ENCODE data around the gene CELF2.

DNA sequence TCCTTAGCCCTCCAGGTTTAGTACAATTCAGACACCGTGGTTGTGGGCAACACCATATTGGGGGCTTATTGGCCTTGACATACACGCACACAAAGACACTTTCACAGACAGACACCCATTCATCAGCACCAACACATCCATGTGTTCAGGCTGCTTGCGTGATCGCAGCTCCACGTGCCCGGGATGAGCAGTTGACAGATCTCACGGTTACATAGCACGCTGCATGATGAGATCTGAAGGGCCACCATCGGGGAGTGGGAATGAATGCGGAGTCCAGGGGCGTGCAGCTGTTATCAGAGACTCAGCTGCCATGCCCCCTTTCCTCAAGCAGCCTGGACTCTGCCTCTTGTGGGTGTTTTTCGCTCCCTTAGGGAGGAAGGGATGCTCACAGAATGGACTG, 308.6 kb downstream of the CELF2 start:
- TF ChIP-seq, protein P1, sequence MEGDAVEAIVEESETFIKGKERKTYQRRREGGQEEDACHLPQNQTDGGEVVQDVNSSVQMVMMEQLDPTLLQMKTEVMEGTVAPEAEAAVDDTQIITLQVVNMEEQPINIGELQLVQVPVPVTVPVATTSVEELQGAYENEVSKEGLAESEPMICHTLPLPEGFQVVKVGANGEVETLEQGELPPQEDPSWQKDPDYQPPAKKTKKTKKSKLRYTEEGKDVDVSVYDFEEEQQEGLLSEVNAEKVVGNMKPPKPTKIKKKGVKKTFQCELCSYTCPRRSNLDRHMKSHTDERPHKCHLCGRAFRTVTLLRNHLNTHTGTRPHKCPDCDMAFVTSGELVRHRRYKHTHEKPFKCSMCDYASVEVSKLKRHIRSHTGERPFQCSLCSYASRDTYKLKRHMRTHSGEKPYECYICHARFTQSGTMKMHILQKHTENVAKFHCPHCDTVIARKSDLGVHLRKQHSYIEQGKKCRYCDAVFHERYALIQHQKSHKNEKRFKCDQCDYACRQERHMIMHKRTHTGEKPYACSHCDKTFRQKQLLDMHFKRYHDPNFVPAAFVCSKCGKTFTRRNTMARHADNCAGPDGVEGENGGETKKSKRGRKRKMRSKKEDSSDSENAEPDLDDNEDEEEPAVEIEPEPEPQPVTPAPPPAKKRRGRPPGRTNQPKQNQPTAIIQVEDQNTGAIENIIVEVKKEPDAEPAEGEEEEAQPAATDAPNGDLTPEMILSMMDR (IDR thresholded peaks at IDR 0.05; ENCODE audit: low read depth, low read length, poor library complexity, severe bottlenecking) = no peak
- TF ChIP-seq EZH2phosphoT487 (IDR thresholded peaks at IDR 0.05; ENCODE audit: borderline replicate concordance, low read length) = no peak

Measured in DOHH2 (cell line).